Measurements from ENCODE around the gene AFF1. TPM values are rescaled to one million over a fixed set of nuclear protein-coding genes. Genes with fewer than 3 reads are reported as not detected.

The AFF1 gene
- total and polyA plus RNA-seq, 2 of the 4 experiments (the other 2 are of a cell fraction) = 7.0 to 9.6 TPM

DNA sequence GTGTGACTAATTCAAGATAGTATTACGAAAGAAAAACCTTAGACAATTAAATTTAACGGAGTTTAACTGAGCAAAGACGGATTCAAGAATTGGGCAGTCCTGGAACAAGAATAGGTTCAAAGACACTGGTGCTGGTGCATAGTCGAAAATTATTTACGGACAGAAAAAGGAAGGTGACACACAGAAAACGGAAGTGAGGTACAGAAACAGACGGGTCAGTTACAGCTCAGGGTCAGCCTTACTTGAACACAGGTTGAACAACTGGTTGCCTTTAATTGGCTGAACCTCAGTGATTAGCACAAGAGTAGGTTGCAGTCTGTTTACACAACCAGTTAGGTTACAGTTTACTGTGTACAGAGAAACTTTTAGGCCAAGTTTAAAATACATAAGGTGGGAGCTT is 254.1 kb downstream of the AFF1 start:
- CTCF ChIA-PET = no interaction called here
- no peak overlapping the region for H3K23ac ChIP-seq (ENCODE audit: low read depth, low read length)
- H3K9ac ChIP-seq (ENCODE audit: low read depth, low read length) = no peak overlapping the region
- POLR2A ChIA-PET (ENCODE audit: unreplicated experiment) = no interaction called here
- H3K79me1 ChIP-seq (ENCODE audit: low read depth in 1 of 2, low read length in 2 of 2) = peaks cover 3 to 17% of the 10 kb centered on the region in 2 experiments; a peak in 3 of 4 replicates
- H4K8ac ChIP-seq (ENCODE audit: low read depth in 2 of 2, low read length in 2 of 2) = no peak overlapping the region
- dilution Hi-C loops (cut with HindIII; ENCODE audit: low sequenced_read_pairs, unreplicated experiment) (no loop called here), in situ Hi-C loops (cut with MboI; ENCODE audit: low sequenced_read_pairs) (no loop called here), intact Hi-C loops (cut with micrococcal nuclease) (no loop called here)
- H4K20me1 ChIP-seq (ENCODE audit: insufficient read depth, low read length) = no peaks in the 10 kb centered on the region
- H2AK5ac ChIP-seq (ENCODE audit: low read depth, low read length) = no peak overlapping the region
- peak overlapping the region; percentile 71; the same call in 1 of the 2 replicates for H2BK20ac ChIP-seq (ENCODE audit: low read depth, low read length)
- no peak for DNase-seq
- H4K5ac ChIP-seq (ENCODE audit: low read depth, low read length) = no peak overlapping the region
- H3K4ac ChIP-seq (ENCODE audit: low read depth, low read length) = no peak overlapping the region
- H4K91ac ChIP-seq (ENCODE audit: insufficient read depth, low read depth, low read length) = no peak overlapping the region
- H3K36me3 ChIP-seq (ENCODE audit: control insufficient read depth, insufficient read depth, low read length) = no peaks in the 10 kb centered on the region
- H3K18ac ChIP-seq (ENCODE audit: low read depth, low read length) = no peak overlapping the region
- H3K4me2 ChIP-seq (ENCODE audit: low read depth, low read length) = no peak overlapping the region
- no peak for ATAC-seq (ENCODE audit: low read depth)
- H2AK9ac ChIP-seq (replicated peaks; ENCODE audit: low read depth, low read length, poor library complexity) = no peak overlapping the region
- BruUV-seq (replicated peaks) = no TSS peak
- no peaks in the 10 kb centered on the region; the same call in 1 of the 2 replicates for H3K9me3 ChIP-seq (ENCODE audit: control insufficient read depth, insufficient read depth, low read length)
- peaks cover 3% of the 10 kb centered on the region; the same call in 1 of the 2 replicates for H3K4me1 ChIP-seq (ENCODE audit: control insufficient read depth, insufficient read depth, low read length)
- H3K14ac ChIP-seq (replicated peaks; ENCODE audit: low read depth, low read length) = peak overlapping the region; percentile 1; the same call in 1 of the 2 replicates
- no peak overlapping the region for H3K56ac ChIP-seq (ENCODE audit: extremely low read depth, insufficient read depth, low read length)
- H3K4me3 ChIP-seq (ENCODE audit: insufficient read depth, low read depth, low read length) = no peak overlapping the region
- H3K27ac ChIP-seq (ENCODE audit: insufficient read depth, low read length) = no peak overlapping the region
- H2AFZ ChIP-seq (replicated peaks; ENCODE audit: low read length, poor library complexity) = no peak overlapping the region
- H2BK15ac ChIP-seq (ENCODE audit: low read depth, low read length) = no peak overlapping the region
- TF ChIP-seq RFX5 (IDR thresholded peaks at IDR 0.05; ENCODE audit: low read depth, low read length) (no peak), MAFK (IDR thresholded peaks at IDR 0.05; ENCODE audit: low read depth, low read length) (no peak), MXI1 (IDR thresholded peaks at IDR 0.05; ENCODE audit: borderline replicate concordance, low read depth, low read length) (no peak), USF2 (IDR thresholded peaks at IDR 0.05; ENCODE audit: low read depth, low read length) (no peak)
- H3K27me3 ChIP-seq (ENCODE audit: control insufficient read depth, insufficient read depth, low read length) = no peaks in the 10 kb centered on the region
- no peak overlapping the region for H2BK5ac ChIP-seq (ENCODE audit: low read depth, low read length, poor library complexity, severe bottlenecking)
- WGBS, 2 experiments (ENCODE audit: extremely low coverage in 2 of 2, insufficient read length in 1 of 2) = 91% methylated on average over 7 of the region's 7 CpGs; no CpG with 5 or more reads in 1 of the 2 experiments
- peaks cover 9% of the 10 kb centered on the region; the same call in 1 of the 2 replicates for H3K9me1 ChIP-seq (ENCODE audit: insufficient read depth, low read length)
- H2BK120ac ChIP-seq (ENCODE audit: low read depth, low read length) = no peak overlapping the region

Other genes starting within 250 kb of the AFF1 start
- not detected in 2 replicates for gene SLC10A6, start 85.6 kb upstream of the AFF1 start, total RNA-seq (2012; rRNA removed)
- gene SLC10A6, start 85.6 kb upstream of the AFF1 start, polyA plus RNA-seq (2012; rRNA removed) = not detected in 2 replicates
- gene C4orf36, start 42.6 kb upstream of the AFF1 start, total RNA-seq (2012; rRNA removed) = 0.18 and 0.28 TPM in 2 replicates
- 0.29 and 0.41 TPM in 2 replicates for gene C4orf36, start 42.6 kb upstream of the AFF1 start, polyA plus RNA-seq (2012; rRNA removed)

Data from IMR-90 (cell line).